Neural crest cell (in vitro differentiated cells): ENCODE measurements around the gene CACNG4. TPM values are rescaled to one million over a fixed set of nuclear protein-coding genes. Genes with fewer than 3 reads are reported as not detected.
A peak's percentile ranks its signal among the peaks of the same experiment; 100 is the strongest.

Source experiments
- DNase-seq: peaks from one replicate; pipeline ENCODE4 v3.0.0; 2021; ENCODE audit warnings: low read depth, mixed read lengths, low spot score
- H3K27ac Mint-ChIP-seq: one replicate; pipeline ENCODE4 v1.8.0; 2021; ENCODE audit warnings: mild to moderate bottlenecking, mixed read lengths; ENCODE audit not compliant: unreplicated experiment
- H3K27me3 Mint-ChIP-seq: 2 replicates; pipeline ENCODE4 v1.8.0; 2021; ENCODE audit warnings: low read depth, mild to moderate bottlenecking, mixed read lengths
- H3K36me3 Mint-ChIP-seq: 2 replicates; pipeline ENCODE4 v1.8.0; 2021; ENCODE audit warnings: low read depth, mild to moderate bottlenecking, mixed read lengths
- H3K4me1 Mint-ChIP-seq: 2 replicates; pipeline ENCODE4 v1.8.0; 2021; ENCODE audit warnings: mixed read lengths
- H3K4me3 Mint-ChIP-seq: one replicate; pipeline ENCODE4 v1.8.0; 2021; ENCODE audit warnings: mild to moderate bottlenecking, mixed read lengths
- H3K9me3 Mint-ChIP-seq: 2 replicates; pipeline ENCODE4 v1.8.0; 2021; ENCODE audit warnings: mixed read lengths
- total RNA-seq: library from RNA; stranded (reverse); gene quantifications from 2 replicates; pipeline ENCODE4 v1.2.1, GENCODE V29; 2021
- TF ChIP-seq, protein P1 (sequence below): fragments of 200-600 bp; sonication (generic); conservative IDR thresholded peaks from 2 replicates; pipeline ENCODE4 v1.5.0; 2021; ENCODE audit warnings: antibody characterized with exemption, mild to moderate bottlenecking

The CACNG4 gene
- total RNA-seq, 1 donor from 2014 or later: 38.4 TPM

DNA sequence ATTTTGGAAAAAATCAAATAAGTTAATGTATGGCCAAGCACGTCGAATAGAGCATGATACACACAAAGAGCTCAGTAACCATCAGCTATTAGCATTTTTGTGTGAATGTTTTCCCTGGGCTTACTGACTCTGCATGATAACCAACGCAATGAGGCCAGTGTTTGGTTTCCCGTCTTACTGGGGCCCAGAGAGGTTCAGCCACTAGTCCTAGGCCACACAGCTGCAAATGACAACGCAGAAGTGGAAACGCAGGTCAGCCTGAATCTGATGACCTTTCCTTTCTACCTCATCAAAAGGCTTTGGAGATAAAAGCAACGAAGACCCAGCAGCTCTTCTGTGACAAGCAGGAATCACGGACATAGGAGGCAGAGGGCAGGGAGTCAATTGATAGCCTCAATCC, 7.2 kb upstream of the CACNG4 start:
- peaks cover 24% of the 10 kb centered on the region for H3K4me1 Mint-ChIP-seq

DNA sequence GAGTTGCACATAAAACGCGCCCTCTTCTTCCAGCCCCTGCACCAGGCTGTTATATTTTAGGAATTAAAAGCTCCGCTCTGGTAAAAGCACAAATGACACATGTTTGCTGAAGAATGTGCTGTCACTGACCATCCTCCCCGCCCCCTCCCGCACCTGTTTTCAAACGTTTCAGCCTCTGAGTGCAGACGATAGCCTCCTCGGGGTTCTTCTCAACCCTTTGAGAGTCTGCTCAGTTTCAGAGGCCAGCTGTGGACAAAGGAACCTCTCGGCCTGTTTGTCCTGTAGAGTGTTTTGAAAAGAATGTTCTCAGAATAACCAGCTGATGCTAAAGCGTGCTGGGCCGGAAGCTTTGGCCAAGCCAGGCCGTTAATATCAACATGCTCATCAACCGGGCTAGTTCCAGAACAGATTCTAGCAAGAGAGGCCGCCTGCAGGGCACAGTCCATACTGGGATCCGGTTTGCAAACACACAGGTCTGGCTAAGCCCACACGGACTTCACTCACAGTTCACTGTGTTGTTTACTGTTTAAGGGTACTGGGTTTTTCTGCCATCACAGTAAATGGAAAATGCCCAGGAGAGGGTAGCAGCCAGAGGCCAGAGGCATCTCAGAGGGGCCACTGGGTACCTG, 6.4 kb upstream of the CACNG4 start:
- H3K9me3 Mint-ChIP-seq: no peaks in the 10 kb centered on the region
- no peak overlapping the region for H3K4me3 Mint-ChIP-seq
- peaks cover 31% of the 10 kb centered on the region for H3K27me3 Mint-ChIP-seq
- H3K4me1 Mint-ChIP-seq: peaks cover 24% of the 10 kb centered on the region
- no peaks in the 10 kb centered on the region for H3K36me3 Mint-ChIP-seq
- no peak overlapping the region for H3K27ac Mint-ChIP-seq
- DNase-seq: no peak
- TF ChIP-seq, protein P1, sequence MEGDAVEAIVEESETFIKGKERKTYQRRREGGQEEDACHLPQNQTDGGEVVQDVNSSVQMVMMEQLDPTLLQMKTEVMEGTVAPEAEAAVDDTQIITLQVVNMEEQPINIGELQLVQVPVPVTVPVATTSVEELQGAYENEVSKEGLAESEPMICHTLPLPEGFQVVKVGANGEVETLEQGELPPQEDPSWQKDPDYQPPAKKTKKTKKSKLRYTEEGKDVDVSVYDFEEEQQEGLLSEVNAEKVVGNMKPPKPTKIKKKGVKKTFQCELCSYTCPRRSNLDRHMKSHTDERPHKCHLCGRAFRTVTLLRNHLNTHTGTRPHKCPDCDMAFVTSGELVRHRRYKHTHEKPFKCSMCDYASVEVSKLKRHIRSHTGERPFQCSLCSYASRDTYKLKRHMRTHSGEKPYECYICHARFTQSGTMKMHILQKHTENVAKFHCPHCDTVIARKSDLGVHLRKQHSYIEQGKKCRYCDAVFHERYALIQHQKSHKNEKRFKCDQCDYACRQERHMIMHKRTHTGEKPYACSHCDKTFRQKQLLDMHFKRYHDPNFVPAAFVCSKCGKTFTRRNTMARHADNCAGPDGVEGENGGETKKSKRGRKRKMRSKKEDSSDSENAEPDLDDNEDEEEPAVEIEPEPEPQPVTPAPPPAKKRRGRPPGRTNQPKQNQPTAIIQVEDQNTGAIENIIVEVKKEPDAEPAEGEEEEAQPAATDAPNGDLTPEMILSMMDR: no peak

More for the DNA sequence above, 7.2 kb upstream of the CACNG4 start:
- no peak overlapping the region for H3K27ac Mint-ChIP-seq
- no peaks in the 10 kb centered on the region for H3K9me3 Mint-ChIP-seq
- no peak for DNase-seq
- H3K36me3 Mint-ChIP-seq: no peaks in the 10 kb centered on the region
- TF ChIP-seq, protein P1: no peak
- no peak overlapping the region for H3K4me3 Mint-ChIP-seq
- H3K27me3 Mint-ChIP-seq: peaks cover 24% of the 10 kb centered on the region

DNA sequence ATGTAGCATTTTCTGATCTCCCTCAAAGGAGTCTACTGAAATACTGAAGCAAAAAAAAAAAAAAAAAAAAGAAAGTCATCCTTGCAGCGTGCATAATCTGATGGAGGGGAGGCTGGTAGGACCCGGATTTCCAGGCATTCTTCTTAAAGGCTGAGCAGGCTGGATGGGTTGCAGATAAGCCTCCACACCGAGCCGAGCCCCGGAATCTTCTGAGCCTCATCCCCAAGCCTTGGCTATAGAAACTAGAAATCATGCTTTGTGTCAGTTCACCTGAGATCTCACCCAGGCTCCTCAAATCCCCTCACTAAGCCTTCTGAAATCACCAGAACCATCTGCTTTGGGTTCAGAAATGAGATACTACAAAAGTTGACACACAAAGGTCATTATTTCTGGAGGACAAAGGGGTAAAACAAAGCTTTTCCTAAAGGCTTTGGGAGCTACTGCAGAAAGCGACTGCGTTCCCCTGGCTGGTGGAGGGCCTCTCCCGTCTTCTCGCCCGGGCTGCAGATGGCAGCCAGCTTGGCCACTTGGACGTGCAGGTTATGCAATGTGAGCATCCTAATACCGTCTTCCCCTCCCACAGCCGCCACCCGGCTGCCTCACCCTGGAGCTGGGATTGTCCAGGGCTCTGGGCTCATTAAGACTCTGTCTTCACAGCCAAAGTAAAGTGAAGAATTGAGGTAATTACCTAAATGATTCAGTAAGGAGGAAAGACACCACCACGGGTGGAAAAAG, 4.7 kb upstream of the CACNG4 start:
- Mint-ChIP-seq H3K4me3 (peak overlapping the region; percentile 10), H3K27me3 (peaks cover 44% of the 10 kb centered on the region), H3K27ac (peak overlapping the region; percentile 37), H3K36me3 (no peaks in the 10 kb centered on the region), H3K4me1 (peaks cover 33% of the 10 kb centered on the region), H3K9me3 (no peaks in the 10 kb centered on the region)
- TF ChIP-seq, protein P1: no peak
- no peak for DNase-seq

DNA sequence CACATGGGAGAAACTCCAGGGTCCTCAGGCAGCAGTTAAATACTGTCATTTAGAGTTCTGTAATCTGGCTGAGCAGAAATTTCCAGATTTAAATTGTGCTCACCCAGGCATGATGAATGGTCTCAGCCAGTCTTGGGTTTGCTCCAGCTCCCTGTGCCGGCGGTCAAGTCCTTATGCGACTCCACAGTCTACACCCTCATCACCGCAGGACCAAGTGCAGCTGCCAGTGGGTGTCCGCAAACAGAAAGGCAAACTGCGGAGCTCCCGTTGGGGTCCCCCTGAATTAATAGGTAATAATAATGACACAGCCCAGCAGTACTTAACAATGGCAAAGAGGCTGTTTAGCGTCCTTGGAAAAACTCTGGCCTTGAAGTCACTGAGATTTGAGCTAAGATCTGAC, 3.9 kb upstream of the CACNG4 start:
- Mint-ChIP-seq H3K9me3 (no peaks in the 10 kb centered on the region), H3K4me1 (peaks cover 33% of the 10 kb centered on the region), H3K4me3 (peak overlapping the region; percentile 23), H3K36me3 (no peaks in the 10 kb centered on the region), H3K27me3 (peaks cover 46% of the 10 kb centered on the region), H3K27ac (no peak overlapping the region)
- no peak for DNase-seq
- TF ChIP-seq, protein P1: no peak

DNA sequence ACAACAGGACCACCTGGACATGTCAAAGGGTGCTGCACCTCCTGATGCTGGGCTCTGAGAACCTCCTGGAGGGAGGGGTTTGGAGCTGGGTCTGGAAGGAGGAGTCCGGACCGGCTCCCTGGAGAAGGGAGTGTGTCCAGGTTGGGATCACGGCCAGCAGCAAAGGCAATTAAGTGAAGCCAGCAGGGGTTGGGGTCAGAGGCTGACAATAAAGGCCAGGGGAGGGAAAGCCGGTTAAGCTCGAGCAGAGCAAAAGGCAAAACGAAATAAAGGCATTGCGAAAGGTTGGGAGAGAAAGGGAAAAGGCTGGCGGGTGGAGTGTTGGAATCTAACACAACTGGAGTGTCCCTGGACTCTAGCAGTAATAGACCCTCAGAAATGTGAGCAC, 992 bp upstream of the CACNG4 start:
- Mint-ChIP-seq H3K9me3 (no peaks in the 10 kb centered on the region), H3K4me3 (peak overlapping the region; percentile 86), H3K36me3 (no peaks in the 10 kb centered on the region), H3K27me3 (peaks cover 68% of the 10 kb centered on the region), H3K4me1 (peaks cover 39% of the 10 kb centered on the region), H3K27ac (no peak overlapping the region)
- no peak for DNase-seq
- TF ChIP-seq, protein P1: no peak
